Osteoblast (primary cell): ENCODE measurements around the gene CFAP126. TPM values are rescaled to one million over a fixed set of nuclear protein-coding genes. Genes with fewer than 3 reads are reported as not detected.

ENCODE experiments used
- DNase-seq: peaks from one replicate; pipeline ENCODE4 v3.0.0; 2011; ENCODE audit warnings: low spot score, mixed read lengths; ENCODE audit not compliant: insufficient read length; ENCODE audit errors: missing footprints
- H2AFZ ChIP-seq: 2 replicates; pipeline ENCODE4 v1.6.0; 2011; ENCODE audit warnings: mild to moderate bottlenecking, low read length
- H3K27ac ChIP-seq: 2 replicates; pipeline ENCODE4 v1.5.1; 2011; ENCODE audit warnings: mild to moderate bottlenecking, low read depth, low read length, moderate library complexity
- H3K27me3 ChIP-seq: 2 replicates; pipeline ENCODE4 v1.6.0; 2012; ENCODE audit warnings: mild to moderate bottlenecking, control low read depth, inconsistent platforms, low read length, moderate library complexity; ENCODE audit not compliant: insufficient read depth
- H3K36me3 ChIP-seq: 2 replicates; pipeline ENCODE4 v1.5.1; 2011; ENCODE audit warnings: mild to moderate bottlenecking, low read length, control low read depth, moderate library complexity; ENCODE audit not compliant: insufficient read depth
- H3K4me1 ChIP-seq: 2 replicates; pipeline ENCODE4 v1.5.1; 2011; ENCODE audit warnings: mild to moderate bottlenecking, low read length, control low read depth, moderate library complexity; ENCODE audit not compliant: insufficient read depth
- H3K4me2 ChIP-seq: 2 replicates; pipeline ENCODE4 v1.6.0; 2011; ENCODE audit warnings: mild to moderate bottlenecking, low read length; ENCODE audit not compliant: insufficient read depth
- H3K4me3 ChIP-seq: fragments of 200-600 bp; sonication (generic); 3 replicates; pipeline ENCODE4 v1.5.1; 2012; ENCODE audit warnings: mild to moderate bottlenecking, low read length, inconsistent platforms; ENCODE audit not compliant: insufficient read depth
- H3K79me2 ChIP-seq: 2 replicates; pipeline ENCODE4 v1.6.0; 2012; ENCODE audit warnings: mild to moderate bottlenecking, low read length, control low read depth, inconsistent platforms; ENCODE audit not compliant: insufficient read depth
- H3K9me3 ChIP-seq: 2 replicates; pipeline ENCODE4 v1.5.1; 2011; ENCODE audit warnings: low read depth, low read length, control low read depth
- H4K20me1 ChIP-seq: 2 replicates; pipeline ENCODE4 v1.6.0; 2012; ENCODE audit warnings: mild to moderate bottlenecking, low read length, control low read depth; ENCODE audit not compliant: insufficient read depth
- CTCF ChIP-seq: IDR thresholded peaks from 2 replicates; pipeline ENCODE4 v1.5.1; 2011; ENCODE audit warnings: mild to moderate bottlenecking, low read depth, low read length, moderate library complexity; ENCODE audit errors: extremely low read depth
- total RNA-seq: library from RNA; depleted of rRNA; stranded (reverse); fragments of >200 nt; gene quantifications from 2 replicates; pipeline ENCODE4 v1.2.3, GENCODE V29; 2012

Gene CFAP126
- total RNA-seq, 1 donor: not detected

DNA sequence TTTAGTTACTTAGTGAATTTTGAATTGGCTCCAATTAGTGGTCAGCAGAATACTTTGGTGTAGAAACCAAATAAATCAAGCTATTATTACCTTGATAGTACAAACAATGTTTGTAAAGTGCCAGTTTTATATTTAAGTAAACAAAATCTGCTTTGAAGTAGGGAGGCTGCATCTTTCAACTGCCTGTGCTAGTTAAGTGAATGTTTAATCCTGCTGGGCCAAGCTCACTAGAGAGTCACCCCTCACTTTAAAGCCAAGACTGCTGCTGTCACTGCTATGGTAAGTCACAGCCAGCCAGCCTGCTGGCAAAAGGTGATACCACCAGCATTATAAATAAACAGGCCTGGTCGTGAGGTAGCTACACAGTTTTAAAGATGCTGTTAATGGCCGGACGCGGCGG, 10.3 kb upstream of the CFAP126 start:
- Histone ChIP-seq H3K9me3 (no peaks in the 10 kb centered on the region), H3K4me3 (no peak overlapping the region)
- no peak for TF ChIP-seq CTCF

GRCh38 chr1:161374373-161374772, 6.7 kb upstream of the CFAP126 start:
- no peaks in the 10 kb centered on the region for H4K20me1 ChIP-seq
- TF ChIP-seq CTCF: peak; percentile 46
- H3K27ac ChIP-seq: no peak overlapping the region
- peak; percentile 62 for DNase-seq
- H2AFZ ChIP-seq: no peak overlapping the region
- no peaks in the 10 kb centered on the region for H3K36me3 ChIP-seq
- H3K4me1 ChIP-seq: no peaks in the 10 kb centered on the region
- H3K79me2 ChIP-seq: no peaks in the 10 kb centered on the region
- no peak overlapping the region for H3K4me3 ChIP-seq
- H3K4me2 ChIP-seq: no peak overlapping the region
- no peaks in the 10 kb centered on the region for H3K27me3 ChIP-seq
- H3K9me3 ChIP-seq: no peaks in the 10 kb centered on the region

More for the DNA sequence above, 10.3 kb upstream of the CFAP126 start:
- H3K36me3 ChIP-seq: no peaks in the 10 kb centered on the region
- DNase-seq: no peak
- peaks cover 13% of the 10 kb centered on the region for H3K4me1 ChIP-seq
- H3K27me3 ChIP-seq: no peaks in the 10 kb centered on the region
- no peak overlapping the region for H2AFZ ChIP-seq
- no peak overlapping the region for H3K4me2 ChIP-seq
- no peaks in the 10 kb centered on the region for H4K20me1 ChIP-seq
- no peak overlapping the region for H3K27ac ChIP-seq
- H3K79me2 ChIP-seq: no peaks in the 10 kb centered on the region

- no peaks in the 10 kb centered on the region for H3K9me3 ChIP-seq
- no peak overlapping the region for H3K4me3 ChIP-seq
- no peaks in the 10 kb centered on the region for H3K79me2 ChIP-seq
- H4K20me1 ChIP-seq: no peaks in the 10 kb centered on the region
- no peaks in the 10 kb centered on the region for H3K4me1 ChIP-seq
- no peak for DNase-seq
- H3K27me3 ChIP-seq: no peaks in the 10 kb centered on the region
- H3K36me3 ChIP-seq: no peaks in the 10 kb centered on the region
- no peak for TF ChIP-seq CTCF
- no peak overlapping the region for H3K27ac ChIP-seq
- no peak overlapping the region for H2AFZ ChIP-seq
- no peak overlapping the region for H3K4me2 ChIP-seq
Measured at GRCh38 chr1:161373442-161373841, 5.8 kb upstream of the CFAP126 start.

GRCh38 chr1:161365207-161365606, 2.5 kb downstream of the CFAP126 start:
- Histone ChIP-seq H3K4me1 (peaks cover 4% of the 10 kb centered on the region), H2AFZ (no peak overlapping the region), H4K20me1 (no peaks in the 10 kb centered on the region), H3K36me3 (peaks cover 25% of the 10 kb centered on the region), H3K27ac (no peak overlapping the region), H3K9me3 (no peaks in the 10 kb centered on the region), H3K4me2 (no peak overlapping the region), H3K4me3 (no peak overlapping the region), H3K79me2 (no peaks in the 10 kb centered on the region), H3K27me3 (no peaks in the 10 kb centered on the region)
- TF ChIP-seq CTCF: no peak
- no peak for DNase-seq
